T-helper 2 cell (primary cell): ENCODE measurements around the gene DENND1C.
"Not testable (repeated sequence)": the region's sequence is repeated elsewhere in the genome, so short reads cannot be mapped to it uniquely, and the experiment has no call there.

Experiments
- DNase-seq, 5 experiments: peaks; one replicate each; pipeline versions ENCODE4 v3.0.0 to v3.0.0-alpha.2; 2012 to 2022

DENND1C gene

DNA sequence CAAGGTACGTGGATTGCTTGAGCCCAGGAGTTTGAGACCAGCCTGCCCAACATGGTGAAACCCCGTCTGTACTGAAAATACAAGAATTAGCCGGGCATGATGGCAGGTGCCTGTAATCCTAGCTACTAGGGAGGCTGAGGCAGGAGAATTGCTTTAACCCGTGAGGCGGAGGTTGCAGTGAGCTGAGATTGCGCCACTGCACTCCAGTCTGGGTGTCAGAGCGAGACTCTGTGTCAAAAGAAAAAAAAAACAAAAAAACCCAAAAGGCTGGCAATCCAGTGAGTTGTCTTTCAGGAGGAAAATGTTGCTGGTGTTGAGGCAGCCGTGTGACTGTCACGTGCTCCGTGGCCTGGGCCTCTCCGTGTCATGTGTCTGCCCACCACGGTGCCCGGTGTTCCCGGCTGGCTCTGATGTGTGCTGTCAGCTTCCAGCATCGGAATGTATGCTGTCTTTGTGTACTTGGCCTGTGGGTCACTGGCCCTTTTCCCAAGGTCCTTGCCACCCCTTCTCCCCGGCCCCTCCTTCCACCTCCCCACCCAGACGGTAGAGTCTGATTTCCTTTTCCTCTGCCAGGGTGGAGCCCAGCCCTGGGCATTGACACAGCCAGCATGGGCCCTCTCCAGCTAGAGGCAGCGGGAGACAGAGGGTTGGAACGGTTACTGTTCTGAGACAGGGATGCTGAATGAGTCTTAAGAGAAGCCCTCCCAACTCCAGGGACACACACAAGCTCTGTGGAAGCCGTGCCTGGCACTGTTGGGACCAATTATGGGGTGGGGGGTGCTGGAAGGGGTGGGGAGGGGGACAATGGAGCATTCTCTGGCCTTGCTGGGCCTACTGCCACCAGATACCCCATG lies 27.8 kb upstream of the DENND1C start:
- DNase-seq, result no peak

DNA sequence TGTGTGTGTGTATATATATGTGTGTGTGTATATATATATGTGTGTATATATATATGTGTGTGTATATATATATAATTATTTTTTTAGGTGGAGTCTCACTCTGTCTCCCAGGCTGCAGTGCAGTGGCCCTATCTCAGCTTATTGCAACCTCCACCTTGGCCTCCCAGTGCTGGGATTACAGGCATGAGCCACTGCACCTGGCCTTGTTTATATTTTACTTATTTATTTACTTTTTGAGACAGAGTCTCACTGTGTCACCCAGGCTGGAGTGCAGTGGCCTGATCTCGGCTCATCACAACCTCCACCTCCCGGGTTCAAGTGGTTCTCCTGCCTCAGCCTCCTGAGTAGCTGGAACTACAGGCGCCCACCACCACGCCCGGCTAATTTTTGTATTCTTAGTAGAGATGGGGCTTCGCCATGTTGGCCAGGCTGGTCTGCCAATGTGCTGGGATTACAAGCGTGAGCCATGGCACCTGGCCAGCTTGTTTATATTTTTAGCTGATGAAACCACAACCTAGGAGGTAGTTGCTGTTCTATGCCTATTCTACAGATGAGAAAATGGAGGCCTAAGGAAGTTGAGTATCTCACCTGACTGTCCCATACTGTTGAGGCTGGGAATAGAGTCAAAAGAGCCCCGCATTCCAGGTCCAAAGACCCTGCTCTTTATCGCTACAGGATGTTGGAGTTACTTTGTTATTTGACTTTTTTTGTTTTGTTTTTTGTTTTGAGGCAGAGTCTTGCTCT lies 26.6 kb upstream of the DENND1C start:
- not testable (repeated sequence) for DNase-seq

DNA sequence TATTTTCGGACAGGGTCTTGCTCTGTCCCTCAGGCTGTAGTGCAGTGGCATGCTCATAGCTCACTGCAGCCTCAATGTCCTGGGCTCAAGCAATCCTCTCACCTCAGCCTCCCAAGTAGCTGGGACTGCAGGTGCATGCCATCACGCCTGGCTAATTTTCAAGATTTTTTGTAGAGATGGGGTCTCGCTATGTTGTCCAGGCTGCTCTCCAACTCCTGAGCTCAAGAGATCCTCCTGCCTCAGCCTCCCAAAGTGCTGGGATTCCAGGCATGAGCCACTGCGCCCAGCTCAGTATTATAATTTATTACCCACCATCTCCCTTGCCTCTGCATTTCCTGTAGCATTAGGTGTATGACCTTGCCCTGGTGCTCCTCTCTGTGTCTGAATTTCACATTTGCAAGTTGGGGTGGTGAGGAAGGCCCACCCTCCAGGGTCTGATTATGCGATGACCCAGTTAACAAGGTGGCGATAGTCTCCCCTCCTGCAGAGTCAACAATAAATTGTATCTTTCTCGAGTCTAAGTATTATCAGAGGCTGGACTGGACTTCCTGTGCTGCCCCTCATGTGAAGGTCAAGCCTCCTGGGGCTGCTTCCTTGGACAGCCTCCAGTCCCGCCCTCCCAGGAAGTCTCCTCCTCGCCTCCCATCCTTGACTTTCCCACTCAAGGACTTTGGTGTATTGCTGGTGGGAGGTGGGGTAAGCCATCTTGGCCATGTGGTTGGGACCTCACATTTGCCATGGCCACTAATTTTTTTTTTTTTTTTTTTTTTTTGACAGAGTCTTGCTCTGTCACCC lies 22.0 kb upstream of the DENND1C start:
- no peak for DNase-seq

DNA sequence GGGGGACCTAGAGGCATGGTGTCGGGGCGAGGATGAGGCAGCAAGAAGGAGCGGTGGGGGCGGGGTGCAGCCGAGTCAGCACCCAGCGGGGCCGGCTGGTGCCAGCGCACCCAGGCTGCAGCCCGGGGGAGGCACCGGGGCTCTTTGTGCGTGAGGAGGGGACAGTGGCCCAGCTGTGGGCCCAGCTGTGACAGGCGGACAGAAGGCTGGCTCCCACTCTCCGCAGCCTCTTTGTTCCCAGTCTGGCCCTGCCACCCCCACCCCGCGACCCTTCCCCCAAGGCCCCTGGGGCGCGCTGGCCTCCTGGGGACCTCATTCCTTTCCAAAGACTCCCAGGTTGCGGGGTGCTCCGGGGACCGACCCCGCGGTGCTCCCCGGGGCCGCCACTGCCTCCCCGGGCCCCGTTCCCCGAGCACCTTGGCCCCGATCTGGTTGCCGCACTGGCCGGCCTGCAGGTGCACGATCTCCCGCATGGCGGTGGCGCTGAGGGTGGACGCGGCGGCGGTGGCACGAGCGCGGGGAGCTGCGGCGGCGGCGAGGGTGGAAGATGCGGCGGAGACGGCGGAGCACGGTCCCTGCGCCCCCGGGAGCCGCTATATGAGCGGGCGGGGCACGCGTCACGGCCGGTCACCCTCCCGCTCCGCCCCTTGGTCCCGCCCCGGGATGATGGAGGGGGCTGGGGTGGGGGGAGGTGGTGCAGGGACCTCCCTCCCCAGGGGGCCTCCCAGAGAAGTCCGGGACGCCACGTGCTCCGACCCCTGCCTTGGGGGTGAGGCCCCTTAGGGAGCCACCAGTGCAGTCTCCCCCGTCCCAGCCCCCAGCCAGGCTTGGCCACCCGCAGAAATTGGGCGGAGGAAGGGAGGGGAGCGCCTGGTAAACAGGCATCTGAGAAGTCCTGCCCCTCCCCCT lies 20.4 kb upstream of the DENND1C start, which contains the start of gene TUBB4A:
TUBB4A (minus strand) TSS at position 570 of the 909 bp plus-strand sequence; CDS start at position 473, 97 bp downstream.
- DNase-seq, result peak in 2 of 5 experiments; percentile 19 to 74

DNA sequence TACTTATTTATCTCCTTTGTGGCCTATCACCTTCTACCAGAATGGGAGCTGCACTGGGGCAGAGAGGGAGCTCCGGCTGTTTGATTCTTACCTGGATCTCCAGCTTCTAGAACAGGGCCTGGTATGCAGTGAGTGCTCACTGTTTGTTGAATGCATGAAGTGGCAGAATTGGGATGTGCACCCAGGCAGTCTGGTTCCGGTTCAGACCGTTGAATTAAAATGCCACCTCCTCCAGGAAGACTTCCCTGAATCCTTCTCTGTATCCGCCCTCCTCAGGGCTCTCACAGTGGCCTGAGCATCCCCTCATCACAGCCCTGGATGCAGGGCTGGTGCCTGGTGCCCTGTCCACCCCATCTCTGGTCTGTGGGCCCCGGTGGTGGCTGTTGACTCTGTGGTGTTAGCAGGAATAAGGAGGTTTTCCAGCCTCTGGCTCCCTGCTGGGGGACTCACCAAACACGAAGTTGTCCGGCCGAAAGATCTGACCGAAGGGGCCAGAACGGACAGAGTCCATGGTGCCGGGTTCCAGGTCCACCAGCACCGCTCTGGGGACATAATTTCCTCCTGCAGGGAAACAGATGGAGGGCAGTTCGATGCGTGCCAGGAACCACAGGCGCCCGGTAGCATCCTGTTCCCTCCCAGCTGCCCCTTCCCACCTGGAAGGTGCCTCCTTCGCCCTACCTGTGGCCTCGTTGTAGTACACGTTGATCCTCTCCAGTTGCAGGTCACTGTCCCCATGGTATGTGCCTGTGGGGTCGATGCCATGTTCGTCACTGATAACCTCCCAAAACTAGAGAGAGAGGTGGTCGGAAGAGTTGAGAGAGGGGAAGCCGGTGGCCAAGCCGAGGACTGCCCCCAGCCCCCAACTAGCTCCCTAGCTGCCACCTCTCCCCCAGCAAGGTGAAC lies 19.5 kb upstream of the DENND1C start:
- DNase-seq, result no peak

DNA sequence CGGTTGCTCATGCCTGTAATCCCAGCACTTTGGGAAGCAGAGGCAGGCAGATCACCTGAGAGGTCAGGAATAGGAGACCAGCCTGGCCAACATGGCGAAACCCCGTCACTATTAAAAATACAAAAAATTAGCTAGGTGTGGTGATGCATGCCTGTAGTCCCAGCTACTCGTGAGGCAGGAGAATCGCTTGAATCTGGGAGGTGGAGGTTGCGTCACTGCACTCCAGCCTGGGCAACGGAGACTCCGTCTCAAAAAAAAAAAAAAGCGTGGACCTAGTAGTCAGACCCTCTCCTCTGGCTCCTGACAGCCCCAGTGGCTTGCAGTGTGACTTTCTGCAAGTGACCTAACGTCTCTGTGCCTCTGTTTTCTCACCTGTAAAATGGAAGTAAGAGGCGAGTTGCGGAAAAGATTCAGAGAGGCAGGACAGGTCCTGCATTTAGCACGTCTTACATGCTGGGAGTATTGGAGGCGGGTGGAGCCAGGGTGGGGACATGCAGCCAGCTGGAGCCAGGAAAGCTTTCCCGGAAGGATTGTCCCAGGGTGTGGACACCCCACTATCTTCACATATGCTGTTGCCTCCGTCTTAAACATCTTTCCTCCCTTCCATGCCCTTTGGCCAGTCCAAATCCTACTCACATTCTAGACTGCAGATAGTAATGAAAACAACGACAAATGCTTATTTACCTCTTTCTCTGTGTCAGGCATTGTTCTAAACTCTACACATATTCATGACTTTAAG lies 17.6 kb upstream of the DENND1C start:
- DNase-seq, result no peak

DNA sequence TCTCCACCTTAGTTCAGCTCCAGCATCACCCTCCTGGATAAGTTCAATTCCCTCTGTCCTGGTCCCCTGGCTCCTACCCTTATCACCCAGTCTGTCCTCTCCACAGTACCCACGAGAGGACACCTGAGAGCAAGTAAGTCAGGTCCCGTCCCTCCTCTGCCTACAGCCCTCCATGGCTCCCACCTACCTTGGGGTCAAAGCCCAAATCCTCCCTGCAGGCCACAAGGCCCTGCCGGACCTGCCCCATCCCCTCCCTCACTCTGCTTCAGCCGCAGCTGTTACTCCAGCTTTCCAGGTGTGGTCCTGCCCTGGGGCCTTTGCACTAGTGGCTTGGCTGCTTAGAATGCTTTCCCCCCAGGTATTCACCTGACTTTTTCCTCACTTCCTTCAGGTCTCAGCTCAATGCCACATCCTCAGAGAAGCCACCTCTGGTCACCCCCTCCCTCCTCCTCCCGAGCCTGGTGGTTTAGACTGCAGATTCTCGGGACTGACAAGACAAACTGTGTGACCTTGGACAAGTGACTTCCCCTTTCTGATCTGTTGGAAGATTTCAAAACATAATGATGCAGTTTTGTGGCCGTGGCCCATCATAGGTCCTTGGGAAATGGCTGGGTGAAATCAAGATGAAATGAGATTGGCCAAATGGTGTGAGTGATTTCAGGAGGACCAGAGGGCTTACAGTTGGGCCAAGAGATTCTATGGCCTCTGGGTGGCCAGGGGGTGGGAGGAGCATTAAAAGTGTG lies 16.9 kb upstream of the DENND1C start:
- DNase-seq, result no peak

DNA sequence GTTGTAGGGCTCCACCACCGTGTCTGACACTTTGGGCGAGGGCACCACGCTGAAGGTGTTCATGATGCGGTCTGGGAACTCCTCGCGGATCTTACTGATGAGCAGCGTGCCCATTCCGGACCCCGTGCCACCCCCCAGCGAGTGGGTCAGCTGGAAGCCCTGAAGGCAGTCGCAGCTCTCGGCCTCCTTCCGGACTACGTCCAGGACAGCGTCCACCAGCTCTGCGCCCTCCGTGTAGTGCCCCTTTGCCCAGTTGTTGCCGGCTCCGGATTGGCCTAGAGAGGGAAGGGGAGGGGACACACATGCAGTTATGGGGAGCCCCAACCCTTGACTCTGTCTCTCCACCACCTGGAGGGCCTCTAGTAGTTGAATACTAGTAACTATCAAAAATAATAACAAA lies 14.4 kb upstream of the DENND1C start:
- DNase-seq, result no peak

DNA sequence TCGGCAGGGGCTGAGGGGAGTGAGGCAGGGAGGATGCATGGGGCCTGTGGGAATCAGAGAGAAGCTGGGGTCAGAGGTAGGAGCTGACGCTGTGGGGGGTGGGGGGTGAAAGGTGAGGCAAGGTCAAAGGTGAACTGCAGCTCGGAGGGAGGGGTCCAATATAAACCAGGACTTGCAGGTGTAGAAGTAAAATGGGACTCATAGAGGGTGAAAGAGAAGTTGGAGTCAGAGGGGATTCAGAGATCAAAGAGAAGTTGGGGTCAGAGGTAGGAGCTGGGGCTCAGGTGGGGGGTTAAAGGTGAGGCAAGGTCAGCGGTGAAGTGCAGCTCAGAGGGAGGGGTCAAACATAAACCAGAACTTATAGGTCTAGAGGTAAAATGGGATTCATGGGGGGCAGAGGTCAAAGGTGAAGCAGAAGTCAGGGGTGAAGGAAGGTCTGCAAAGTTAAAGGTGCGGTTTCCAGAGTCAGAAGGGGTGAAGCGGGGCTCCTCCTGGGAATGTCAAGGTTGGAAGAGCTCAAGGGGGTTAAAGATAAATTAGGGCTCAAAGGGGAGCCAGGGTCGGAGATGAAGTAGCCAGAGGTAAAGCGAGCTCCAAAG lies 12.9 kb upstream of the DENND1C start:
- no peak for DNase-seq

DNA sequence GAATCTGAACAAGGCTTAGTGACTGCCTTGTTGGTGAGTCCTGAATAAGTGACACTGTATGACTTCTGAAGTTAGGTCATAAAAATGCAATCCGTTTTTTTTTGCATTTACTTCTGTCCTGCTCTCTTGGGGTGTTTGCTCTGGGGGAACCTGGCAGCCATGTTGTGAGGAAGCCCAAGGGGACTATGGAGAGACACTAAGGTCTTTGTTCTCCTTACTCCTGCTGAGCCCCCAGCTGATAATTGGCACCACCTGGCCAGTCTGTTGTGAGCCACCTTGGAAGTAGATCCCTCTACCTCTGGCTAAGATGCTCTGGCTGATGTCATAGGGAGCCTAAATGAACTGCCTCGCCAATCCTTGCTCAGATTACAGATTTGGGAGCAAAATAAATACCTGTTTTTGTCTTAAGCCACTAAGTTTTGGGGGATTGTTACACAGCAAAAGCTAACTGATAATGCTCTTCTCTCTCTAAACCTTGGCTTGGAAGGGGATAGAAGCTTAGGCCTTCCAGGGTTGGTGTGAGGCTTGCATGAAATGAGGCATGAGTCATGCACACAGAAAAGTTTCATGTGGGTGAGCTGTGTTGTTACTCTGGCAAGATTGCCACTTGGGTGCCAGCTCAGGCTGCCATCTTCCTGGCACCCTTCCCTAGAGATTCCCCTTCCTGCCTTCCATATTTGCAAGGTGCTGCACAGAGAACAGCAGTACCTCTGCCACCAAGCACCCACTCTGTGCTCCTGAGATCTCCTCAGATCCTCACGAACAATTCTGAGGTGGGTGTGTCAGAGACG lies 10.4 kb upstream of the DENND1C start:
- no peak for DNase-seq

DNA sequence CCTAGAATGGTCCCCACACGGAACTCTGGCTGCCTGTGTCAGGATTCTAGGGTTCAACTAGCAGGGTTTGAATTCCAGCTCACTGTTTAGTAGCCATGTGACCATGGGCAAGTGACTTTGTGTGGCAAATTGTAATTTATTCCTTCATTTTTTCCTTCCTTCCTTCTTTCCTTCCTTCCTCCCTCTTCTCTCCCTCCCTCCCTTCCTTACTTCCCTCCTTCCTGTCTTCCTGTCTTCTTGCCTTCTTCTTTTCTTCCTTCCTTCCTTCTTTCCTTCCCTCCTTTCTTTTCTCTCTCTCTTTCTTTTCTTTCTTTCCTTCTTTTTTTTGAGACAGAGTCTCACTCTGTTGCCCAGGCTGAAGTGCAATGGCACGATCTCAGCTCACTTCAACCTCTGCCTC lies 8.5 kb upstream of the DENND1C start:
- DNase-seq, result no peak

DNA sequence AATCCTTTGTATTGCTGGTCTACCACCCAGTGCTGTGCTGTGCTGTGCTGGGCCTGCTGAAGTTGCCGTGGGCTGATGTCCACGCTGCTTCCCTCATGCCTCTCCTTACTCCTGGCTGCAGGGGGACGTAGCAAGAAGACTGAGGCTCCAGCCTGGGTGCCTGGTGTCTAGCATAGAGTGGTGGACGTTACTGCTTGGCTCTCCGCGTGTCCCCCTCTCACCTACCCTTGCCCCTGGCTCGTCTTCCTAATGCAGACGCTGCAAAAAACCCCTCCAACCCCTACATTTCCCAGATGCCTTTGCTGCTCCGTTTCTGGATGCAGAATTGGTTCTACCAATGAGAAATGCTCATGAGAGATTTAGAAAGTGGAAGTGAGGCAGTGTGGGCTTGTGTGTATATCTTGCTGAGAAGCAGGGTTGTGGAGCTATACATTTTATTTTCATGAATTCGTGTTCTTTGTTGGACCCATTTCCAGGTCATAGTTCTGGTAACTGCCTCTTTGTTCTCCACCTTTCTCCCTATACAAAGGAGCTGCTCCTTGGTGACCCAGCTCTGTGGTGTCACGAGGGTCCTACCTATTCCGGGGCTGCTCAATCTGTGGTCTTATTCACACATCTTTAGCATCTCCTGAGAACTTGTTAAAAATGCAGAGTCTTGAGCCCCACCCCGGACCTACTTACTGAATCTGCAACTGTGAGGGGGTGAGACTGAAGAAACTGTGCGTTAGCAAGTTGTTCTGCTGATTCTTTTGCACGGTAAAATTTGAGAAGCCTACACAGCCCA lies 7.9 kb upstream of the DENND1C start:
- peak in 1 of 5 experiments; percentile 83 for DNase-seq

DNA sequence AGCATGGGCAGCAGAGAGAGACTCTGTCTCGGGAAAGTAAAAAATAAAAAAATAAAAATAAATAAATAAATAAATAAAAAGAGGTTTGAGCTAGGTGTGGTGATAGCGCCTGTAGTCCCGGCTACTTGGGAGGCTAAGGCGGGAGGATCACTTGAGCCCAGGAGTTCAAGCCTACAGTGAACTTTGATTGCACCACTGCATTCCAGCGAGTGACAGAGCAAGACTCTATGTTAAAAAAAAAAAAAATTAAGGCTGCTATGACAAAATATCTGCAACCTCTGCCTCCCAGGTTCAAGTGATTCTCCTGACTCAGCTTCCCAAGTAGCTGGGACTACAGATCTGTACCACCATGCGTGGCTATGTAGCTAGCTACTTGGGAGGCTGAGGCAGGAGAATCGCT lies 3.2 kb upstream of the DENND1C start:
- no peak for DNase-seq

DNA sequence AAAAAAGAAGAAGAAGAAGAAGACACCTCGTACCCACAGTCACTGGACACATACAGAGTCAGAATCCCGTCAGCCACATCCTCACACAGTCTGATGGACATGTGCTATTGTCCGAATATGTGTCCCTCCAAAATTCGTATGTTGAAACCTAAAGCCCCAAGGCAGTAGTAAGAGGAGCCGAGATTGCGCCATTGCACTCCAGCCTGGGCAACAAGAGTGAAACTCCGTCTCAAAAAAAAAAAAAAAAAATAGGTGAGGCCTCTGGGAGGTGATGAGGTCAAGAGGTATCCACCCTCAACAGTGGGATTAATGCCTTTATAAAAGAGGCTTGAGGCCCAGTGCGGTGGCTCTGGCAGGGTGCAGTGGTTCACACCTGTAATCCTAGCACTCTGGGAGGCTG lies 2.6 kb upstream of the DENND1C start:
- DNase-seq, result no peak

DNA sequence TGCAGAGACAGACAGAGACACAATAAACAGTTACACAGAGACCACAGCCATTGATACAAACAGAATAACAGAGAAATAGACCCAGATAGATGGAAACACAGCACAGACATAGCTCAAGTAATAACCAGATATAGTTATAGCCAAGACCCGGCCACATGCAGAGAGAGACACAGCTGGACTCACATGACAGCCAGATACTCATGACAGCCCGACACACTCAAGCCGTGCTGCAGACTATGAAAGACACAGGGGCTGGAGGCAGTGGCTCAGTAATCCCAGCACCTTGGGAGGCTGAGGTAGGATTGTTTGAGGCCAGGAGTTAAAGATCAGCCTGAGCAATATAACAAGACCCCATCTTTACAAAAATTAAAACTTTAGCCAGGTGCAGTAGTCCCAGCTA lies 1.6 kb upstream of the DENND1C start:
- no peak for DNase-seq

DNA sequence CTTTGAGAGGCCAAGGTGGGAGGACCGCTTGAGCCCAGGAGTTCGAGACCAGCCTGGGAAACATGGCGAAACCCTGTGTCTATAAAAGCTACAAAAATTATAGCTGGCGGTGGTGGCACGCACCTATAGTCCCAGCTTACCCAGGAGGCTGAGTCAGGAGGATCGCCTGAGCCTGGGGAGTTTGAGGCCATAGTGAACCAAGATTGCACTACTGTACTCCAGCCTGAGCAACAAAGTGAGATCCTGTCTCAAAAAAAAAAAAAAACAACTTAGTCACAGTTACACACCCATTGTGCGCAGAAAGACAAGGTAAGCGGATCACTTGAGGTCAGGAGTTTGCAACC lies 728 bp upstream of the DENND1C start:
- no peak for DNase-seq

DNA sequence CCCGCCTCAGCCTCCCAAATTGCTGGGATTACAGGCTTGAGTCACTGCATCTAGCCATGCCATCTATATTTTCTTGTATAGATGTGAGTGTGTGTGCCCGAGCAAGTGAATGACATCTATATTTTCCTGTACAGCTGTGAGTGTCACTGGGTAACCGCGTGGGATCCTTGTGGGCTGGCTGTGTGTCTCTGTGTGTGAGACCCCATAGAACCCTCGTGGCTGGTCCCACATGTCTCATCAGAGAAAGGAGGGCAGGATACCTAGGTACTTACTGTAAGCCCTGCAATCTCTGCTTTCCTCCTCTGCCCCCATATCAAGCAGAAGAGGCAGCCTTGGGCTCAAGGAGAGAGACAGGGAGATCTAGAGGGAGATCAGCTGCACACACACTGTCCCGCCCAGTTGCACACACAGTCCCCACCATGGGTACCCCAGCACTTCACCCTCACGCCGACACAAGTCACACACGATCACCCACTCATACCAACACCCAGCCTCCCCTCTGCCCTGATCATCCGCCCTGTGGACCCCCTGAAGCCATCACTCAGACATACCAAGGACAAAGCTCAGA lies 655 bp downstream of the DENND1C start:
- DNase-seq, result peak in 1 of 5 experiments; percentile 67
